Measurements from ENCODE around the gene CETN2.

The CETN2 gene
- total RNA-seq, result 6.3 to 16.7 (median 12.8) reads per million in 9 experiments

DNA sequence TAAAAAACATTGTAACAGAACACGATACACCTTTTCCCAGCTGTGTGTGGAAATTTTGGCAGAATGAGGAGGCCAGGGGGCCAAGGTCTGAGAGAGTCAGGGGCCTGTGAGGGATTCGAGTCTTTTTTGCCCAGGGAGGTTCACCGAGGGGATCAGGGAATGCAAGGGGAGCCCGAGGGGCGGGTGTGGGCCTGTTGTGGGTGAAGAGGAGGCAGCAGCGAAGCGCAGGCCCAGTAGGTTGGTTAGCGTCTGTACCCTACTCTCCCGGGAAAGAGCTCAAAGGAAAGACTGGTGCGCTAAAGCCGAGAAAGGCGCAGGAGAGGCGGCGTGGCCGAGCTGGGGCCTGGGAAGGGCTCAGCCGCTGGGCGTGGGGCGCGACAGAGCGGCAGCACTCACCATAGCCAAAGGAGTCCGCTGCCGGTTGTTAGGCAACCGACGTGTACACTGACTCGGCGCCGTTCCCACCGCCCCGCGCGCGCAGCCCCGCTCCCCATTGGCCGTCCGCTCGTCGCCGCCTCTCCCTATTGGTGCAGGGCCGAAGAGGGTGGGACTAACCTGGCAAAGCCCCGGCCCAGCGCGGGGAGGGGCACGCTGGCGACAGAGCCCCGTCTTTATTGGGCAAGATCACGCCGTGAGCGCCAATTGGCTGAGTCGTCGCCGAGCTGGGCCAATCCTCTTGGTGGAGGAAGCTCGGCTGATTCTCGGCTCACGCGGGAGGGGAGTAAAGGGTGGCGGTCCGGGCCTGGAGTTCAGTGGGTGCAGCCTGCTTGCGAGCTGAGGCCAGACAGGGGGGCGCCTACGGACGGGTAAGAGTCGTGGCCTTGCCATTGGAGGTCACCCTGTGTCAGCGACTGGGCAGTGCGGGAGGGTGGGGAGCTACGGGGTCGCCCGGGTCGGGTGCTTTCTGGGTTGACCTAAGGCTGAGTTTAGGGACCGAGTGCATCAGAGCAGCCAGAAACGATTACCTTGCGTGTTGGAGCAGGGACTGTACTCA, at the start of gene CETN2, which contains the start of gene NSDHL:
CETN2 (minus strand) TSS at position 446 of the 994 bp plus-strand sequence; CDS start at position 399, 47 bp downstream.
NSDHL (plus strand) TSS at position 752 of the 994 bp plus-strand sequence. CDS start 15,262 bp downstream, outside the sequence.
- Mint-ChIP-seq H3K36me3 (ENCODE audit: insufficient read depth) (peaks cover 7% of the 10 kb centered on the region), H3K4me1 (ENCODE audit: low read depth in 2 of 2) (peaks cover 12 to 21% of the 10 kb centered on the region in 2 donors), H3K27me3 (no peaks in the 10 kb centered on the region), H3K27ac (peak within 1 kb of the TSS; percentile 97 to 98), H3K9me3 (no peaks in the 10 kb centered on the region), H3K4me3 (peak within 1 kb of the TSS; percentile 90)
- DNase-seq (peak; percentile 91), ATAC-seq (replicated peaks) (peak; percentile 94)

DNA sequence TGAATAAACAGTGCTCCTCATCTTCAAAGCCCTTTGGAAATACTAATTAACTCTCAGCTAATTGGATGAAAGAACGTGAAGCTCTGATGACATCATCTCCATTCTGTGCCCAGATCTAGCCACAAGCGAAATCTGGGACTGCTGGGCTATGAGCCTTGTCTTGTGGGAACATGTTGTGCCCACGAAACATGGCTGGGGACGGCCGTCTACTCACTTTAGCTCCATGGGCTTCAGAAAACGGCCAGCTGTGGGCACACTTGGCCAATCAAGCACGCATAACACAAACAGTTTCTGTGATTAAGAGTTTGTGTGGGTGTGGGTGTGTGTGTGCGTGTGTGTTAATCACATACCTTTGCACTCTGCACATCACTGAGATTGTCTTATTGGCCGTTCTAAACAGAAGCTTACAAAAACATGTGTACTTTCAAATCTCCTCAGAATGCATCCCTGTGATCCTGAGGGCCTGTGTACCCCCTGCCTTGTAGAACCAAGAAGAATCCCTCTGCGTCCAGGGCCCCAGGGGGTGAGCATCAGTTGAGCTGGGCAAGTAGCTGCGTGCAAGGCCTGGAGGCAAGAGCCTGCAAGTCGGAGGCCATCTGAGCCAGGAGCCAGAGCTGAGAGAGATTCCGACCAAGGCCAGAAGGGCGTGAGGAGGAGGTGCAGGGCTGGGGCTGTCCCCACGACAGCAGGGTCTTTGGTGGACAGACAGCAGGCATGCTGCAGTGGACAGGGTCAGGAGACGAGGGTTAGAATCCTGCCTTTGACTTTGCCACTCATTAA, 48.6 kb upstream of the CETN2 start:
- H3K27ac Mint-ChIP-seq, result peak overlapping the region in 1 of 2 donors; percentile 66
- H3K4me1 Mint-ChIP-seq (ENCODE audit: low read depth in 2 of 2), result peaks cover 0 to 2% of the 10 kb centered on the region in 2 donors
- no peak for ATAC-seq (replicated peaks)

DNA sequence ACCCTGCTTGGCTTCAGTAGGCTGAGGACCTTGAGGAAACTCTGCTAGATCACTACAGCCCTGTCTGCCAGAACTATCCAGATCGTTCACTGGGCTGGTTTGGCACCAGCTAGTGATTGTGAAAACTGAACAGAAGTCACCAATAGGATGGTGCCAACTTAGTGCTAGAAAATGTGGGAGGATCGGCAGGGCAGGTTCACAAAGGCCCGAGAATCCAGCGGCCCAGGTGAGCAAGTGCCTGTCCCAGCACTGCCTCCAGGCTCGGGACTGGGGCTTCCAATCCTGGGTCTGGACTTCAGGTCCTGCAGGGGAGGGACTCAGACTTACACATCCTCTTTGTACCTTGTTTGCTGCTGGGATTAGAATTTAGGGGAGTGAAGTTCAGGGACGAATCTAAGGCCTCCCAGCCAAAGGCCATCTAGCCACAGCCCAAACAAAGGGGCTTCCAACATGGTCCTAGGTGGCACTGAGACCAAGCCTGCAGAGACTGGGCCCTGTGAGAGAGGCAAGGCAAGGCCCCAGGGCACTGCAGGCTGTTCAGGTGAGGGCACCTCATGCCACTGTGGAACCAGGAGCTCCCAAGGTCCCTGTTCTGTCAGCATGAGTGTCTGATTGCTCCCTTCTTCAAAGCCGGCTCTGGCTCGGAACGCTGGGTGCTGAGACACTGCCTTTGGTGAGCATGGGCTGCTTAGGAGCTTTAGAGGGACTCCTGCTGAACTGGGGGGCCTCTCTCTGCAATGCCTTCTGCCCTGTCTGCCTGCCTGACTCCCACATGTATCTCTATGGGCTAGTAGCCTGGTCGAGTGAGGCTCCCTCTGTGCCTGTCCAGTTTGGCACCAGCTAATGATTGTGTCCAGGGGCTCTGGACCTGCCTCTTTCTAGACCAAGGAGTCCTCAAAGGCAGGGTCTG, 46.6 kb upstream of the CETN2 start:
- Mint-ChIP-seq H3K4me1 (ENCODE audit: low read depth in 2 of 2) (peaks cover 5 to 8% of the 10 kb centered on the region in 2 donors), H3K36me3 (ENCODE audit: insufficient read depth) (no peaks in the 10 kb centered on the region), H3K27ac (no peak overlapping the region), H3K4me3 (no peak overlapping the region), H3K9me3 (no peaks in the 10 kb centered on the region), H3K27me3 (peaks cover 0 to 14% of the 10 kb centered on the region in 2 donors)
- no peak for DNase-seq
- ATAC-seq (replicated peaks), result no peak

More for the DNA sequence above, 48.6 kb upstream of the CETN2 start:
- DNase-seq, result no peak
- Mint-ChIP-seq H3K27me3 (peaks cover 0 to 18% of the 10 kb centered on the region in 2 donors), H3K4me3 (no peak overlapping the region), H3K36me3 (ENCODE audit: insufficient read depth) (no peaks in the 10 kb centered on the region), H3K9me3 (no peaks in the 10 kb centered on the region)

DNA sequence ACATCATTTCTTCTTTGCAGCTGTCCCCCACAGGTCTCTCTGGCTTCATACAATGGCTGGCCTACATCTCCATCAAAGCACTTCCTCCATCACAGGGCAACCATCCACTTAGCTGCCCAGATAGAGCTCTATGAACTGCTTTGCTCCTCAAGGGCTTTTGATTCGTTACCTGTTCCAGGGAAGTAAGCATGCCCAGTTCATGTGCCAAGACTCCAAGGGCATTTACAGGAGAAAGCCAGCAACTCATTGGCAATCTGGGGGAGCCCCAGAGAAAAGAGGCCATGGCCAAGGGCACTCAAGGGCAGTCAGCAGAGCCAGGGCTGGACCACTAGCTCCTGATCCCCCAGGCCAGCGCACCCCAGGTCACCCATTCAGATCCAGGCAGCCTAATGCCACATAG, 42.8 kb upstream of the CETN2 start:
- Mint-ChIP-seq H3K27ac (peak overlapping the region in 1 of 2 donors; percentile 88), H3K36me3 (ENCODE audit: insufficient read depth) (peaks cover 11% of the 10 kb centered on the region), H3K4me3 (no peak overlapping the region), H3K9me3 (no peaks in the 10 kb centered on the region), H3K4me1 (ENCODE audit: low read depth in 2 of 2) (peaks cover 12 to 17% of the 10 kb centered on the region in 2 donors), H3K27me3 (peaks cover 0 to 12% of the 10 kb centered on the region in 2 donors)
- ATAC-seq (replicated peaks) (no peak), DNase-seq (no peak)

DNA sequence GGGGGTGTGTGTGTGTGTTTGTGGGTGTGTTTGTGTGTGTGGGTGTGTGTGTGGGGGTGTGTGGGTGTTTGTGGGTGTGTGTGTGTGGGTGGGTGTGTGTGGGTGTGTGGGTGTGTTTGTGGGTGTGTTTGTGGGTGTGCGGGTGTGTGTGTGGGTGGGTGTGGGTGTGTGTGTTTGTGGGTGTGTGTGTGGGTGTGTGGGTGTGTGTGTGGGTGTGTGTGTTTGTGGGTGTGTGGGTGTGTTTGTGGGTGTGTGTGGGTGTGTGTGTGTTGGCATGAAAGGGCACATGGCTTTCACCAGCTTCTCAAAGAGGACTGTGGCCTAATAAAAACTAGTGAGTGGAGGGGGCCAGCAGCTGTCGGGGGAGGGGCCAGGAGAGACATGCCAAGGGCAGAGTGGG, 42.0 kb upstream of the CETN2 start:
- H3K4me3 Mint-ChIP-seq, result no peak overlapping the region
- H3K27me3 Mint-ChIP-seq, result peaks cover 0 to 4% of the 10 kb centered on the region in 2 donors
- peaks cover 12 to 17% of the 10 kb centered on the region in 2 donors for H3K4me1 Mint-ChIP-seq (ENCODE audit: low read depth in 2 of 2)
- H3K36me3 Mint-ChIP-seq (ENCODE audit: insufficient read depth), result peaks cover 16% of the 10 kb centered on the region
- H3K9me3 Mint-ChIP-seq, result no peaks in the 10 kb centered on the region
- no peak for DNase-seq
- ATAC-seq (replicated peaks), result no peak
- H3K27ac Mint-ChIP-seq, result peak overlapping the region in 1 of 2 donors; percentile 54

DNA sequence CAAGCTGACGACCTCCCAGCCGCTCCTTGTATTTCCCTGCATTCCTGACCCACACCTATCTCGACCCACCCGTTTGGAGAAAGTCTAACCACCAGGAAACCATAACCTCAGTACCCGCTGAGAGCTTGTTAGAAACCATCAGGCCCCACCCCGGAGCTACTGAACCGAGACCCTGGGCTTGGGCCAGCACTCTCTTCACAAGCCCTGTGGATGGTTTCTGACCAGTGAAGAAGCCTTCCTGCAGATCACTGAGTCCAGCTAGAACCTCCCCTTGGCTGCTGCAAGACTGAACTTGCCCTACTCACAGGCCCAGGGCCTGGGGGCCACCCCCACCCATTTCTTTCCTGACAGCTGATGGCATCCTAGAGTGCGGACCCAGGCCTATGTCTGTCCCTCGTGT, 40.7 kb upstream of the CETN2 start:
- H3K36me3 Mint-ChIP-seq (ENCODE audit: insufficient read depth), result peaks cover 17% of the 10 kb centered on the region
- DNase-seq, result no peak
- H3K4me1 Mint-ChIP-seq (ENCODE audit: low read depth in 2 of 2), result peaks cover 12 to 17% of the 10 kb centered on the region in 2 donors
- H3K27ac Mint-ChIP-seq, result peak overlapping the region in 1 of 2 donors; percentile 42
- no peaks in the 10 kb centered on the region for H3K27me3 Mint-ChIP-seq
- ATAC-seq (replicated peaks), result no peak
- H3K9me3 Mint-ChIP-seq, result no peaks in the 10 kb centered on the region
- H3K4me3 Mint-ChIP-seq, result no peak overlapping the region

DNA sequence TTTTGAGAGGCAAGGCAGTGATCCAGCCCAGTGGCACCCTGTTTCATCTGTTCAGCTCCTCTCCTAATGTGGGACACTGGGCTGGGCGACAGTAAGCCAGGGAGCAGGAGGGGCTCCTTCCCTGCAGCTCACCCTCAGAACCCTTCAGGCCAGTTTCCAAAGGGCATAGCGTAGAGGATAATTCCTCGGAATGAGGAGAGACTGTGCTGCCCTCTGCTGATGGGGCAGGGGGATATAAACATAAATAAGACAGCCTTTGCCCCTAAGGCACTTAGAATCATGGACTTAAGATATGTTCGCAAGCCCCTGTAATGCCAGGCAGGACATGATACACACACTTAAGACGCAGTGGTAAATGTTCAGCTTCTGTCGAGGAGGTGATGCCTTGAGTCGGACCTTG, 39.4 kb upstream of the CETN2 start:
- H3K27ac Mint-ChIP-seq, result no peak overlapping the region
- ATAC-seq (replicated peaks), result no peak
- H3K27me3 Mint-ChIP-seq, result no peaks in the 10 kb centered on the region

DNA sequence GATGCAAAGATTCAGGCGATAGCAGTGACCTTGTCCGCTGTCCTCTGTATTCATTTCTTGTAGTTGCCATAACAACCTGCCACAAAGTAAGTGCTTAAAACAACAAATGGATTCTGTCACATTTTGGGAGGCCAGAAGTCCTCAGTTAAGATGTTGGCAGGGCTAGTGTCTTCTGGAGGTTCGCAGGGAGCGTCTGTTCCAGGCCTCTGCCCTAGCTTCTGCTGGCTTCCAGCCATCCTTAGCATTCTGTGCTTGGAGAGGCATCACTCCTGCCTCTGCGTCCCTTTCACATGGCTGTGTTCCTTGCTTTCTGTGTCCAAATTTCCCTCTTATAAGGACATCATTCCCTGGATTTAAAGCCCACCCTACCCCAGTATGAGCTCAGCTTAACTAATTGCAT, 35.8 kb upstream of the CETN2 start:
- no peaks in the 10 kb centered on the region for H3K27me3 Mint-ChIP-seq
- no peak overlapping the region for H3K4me3 Mint-ChIP-seq
- H3K9me3 Mint-ChIP-seq, result no peaks in the 10 kb centered on the region
- DNase-seq (no peak), ATAC-seq (replicated peaks) (no peak)
- H3K36me3 Mint-ChIP-seq (ENCODE audit: insufficient read depth), result peaks cover 44% of the 10 kb centered on the region
- no peak overlapping the region for H3K27ac Mint-ChIP-seq
- peaks cover 0 to under 1% of the 10 kb centered on the region in 2 donors for H3K4me1 Mint-ChIP-seq (ENCODE audit: low read depth in 2 of 2)

More for the DNA sequence above, 39.4 kb upstream of the CETN2 start:
- Mint-ChIP-seq H3K4me3 (no peak overlapping the region), H3K36me3 (ENCODE audit: insufficient read depth) (peaks cover 23% of the 10 kb centered on the region), H3K4me1 (ENCODE audit: low read depth in 2 of 2) (peaks cover 12 to 15% of the 10 kb centered on the region in 2 donors), H3K9me3 (no peaks in the 10 kb centered on the region)
- DNase-seq, result no peak

DNA sequence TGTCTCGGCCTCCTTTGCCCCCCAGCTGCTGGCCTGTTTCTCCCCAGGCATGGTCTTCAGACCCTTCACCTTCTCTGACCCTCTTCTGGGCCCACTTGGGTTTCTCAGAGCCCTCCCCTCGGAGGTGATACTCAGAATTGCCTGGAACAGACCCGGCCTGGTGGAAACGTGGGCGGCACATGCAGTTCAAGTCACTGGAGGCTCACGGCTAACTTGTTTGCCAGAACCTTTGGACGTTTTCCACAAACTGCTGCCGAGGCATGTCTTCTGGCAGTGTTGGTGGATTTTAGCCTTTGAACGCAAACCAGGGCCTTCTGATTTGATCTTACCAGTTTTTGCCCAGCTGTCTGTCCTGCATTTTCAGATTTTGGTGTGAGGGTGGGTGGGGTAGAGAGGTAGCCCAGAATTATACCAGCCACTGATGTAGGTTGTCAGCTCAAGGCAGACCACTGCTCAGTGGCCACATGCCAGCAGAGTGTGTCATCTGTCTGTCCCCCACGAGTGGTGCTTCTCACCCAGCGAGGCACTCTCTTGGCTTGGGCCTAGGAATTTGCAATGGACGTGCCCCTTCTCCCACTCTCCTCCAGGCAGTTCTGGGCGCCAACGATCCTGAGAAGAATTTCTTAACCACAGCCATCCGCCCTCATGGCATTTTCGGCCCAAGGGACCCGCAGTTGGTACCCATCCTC, 34.8 kb upstream of the CETN2 start:
- DNase-seq (no peak), ATAC-seq (replicated peaks) (no peak)
- Mint-ChIP-seq H3K4me1 (ENCODE audit: low read depth in 2 of 2) (no peaks in the 10 kb centered on the region), H3K36me3 (ENCODE audit: insufficient read depth) (peaks cover 49% of the 10 kb centered on the region), H3K27me3 (no peaks in the 10 kb centered on the region), H3K9me3 (no peaks in the 10 kb centered on the region), H3K27ac (no peak overlapping the region), H3K4me3 (no peak overlapping the region)

DNA sequence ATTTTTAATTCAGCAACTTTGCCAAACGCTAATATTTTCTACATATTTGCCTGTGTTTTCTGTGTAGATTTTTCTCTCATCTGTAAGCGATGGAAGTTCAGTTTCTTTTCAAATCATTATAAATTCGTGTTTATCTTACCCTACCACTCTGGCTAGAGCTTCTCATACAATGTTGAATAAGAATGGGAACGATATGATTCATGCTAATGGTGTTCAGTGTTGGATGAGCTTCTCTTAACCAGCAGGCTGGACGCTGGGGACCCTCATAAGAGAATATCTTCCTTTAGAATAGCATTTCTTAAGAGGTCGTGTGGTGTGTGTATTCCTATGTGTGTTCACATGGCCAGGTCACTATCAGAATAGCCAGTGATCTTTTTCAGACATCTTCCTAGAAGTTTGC, 31.3 kb upstream of the CETN2 start:
- no peak for ATAC-seq (replicated peaks)
- Mint-ChIP-seq H3K4me3 (no peak overlapping the region), H3K36me3 (ENCODE audit: insufficient read depth) (peaks cover 33% of the 10 kb centered on the region), H3K9me3 (no peaks in the 10 kb centered on the region), H3K27me3 (no peaks in the 10 kb centered on the region), H3K4me1 (ENCODE audit: low read depth in 2 of 2) (no peaks in the 10 kb centered on the region), H3K27ac (no peak overlapping the region)
- no peak for DNase-seq

DNA sequence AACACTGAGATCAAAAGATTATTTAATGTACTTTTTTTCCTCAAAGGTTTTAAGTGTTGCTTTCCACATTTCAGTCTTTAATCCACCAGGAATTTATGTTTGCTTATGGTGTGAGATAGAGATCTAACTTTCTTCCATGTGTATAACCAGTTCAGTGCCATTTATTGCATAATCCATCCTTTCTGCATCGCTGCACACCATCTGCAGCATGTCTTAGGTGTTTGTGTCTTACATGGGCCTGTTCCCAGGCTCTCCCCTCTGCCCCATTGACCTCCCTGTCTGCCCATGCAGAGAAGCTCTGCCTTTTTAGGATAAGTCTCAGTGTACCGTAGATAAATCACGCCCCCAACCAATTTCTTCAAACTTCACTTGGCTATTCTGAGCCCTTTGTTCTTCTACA, 30.6 kb upstream of the CETN2 start:
- Mint-ChIP-seq H3K36me3 (ENCODE audit: insufficient read depth) (peaks cover 30% of the 10 kb centered on the region), H3K27ac (peak overlapping the region in 1 of 2 donors; percentile 60), H3K4me3 (no peak overlapping the region), H3K27me3 (no peaks in the 10 kb centered on the region), H3K4me1 (ENCODE audit: low read depth in 2 of 2) (no peaks in the 10 kb centered on the region), H3K9me3 (no peaks in the 10 kb centered on the region)
- ATAC-seq (replicated peaks) (no peak), DNase-seq (no peak)

DNA sequence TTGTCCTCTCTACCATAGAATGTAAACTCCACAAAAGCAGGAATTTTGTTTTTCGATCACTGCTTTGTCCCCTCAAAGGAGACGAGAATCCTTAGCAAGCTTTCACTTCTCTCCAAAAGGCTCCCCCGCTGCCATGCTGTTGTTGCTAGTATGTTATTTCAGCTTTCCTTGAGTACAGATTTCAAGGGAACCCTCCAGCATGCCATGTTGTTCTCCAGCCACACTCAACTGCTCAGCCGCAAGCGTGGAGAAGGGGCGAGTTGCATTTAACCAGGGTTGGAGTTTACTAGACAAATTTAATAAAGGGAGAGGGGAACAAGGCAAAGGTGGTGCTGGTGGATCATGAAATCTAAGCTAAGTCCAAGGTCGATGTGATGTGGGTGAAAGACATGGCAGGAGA, 23.4 kb upstream of the CETN2 start:
- H3K4me3 Mint-ChIP-seq, result no peak overlapping the region
- H3K9me3 Mint-ChIP-seq, result no peaks in the 10 kb centered on the region
- DNase-seq, result no peak
- peaks cover 16% of the 10 kb centered on the region for H3K36me3 Mint-ChIP-seq (ENCODE audit: insufficient read depth)
- H3K4me1 Mint-ChIP-seq (ENCODE audit: low read depth in 2 of 2), result peaks cover 0 to 3% of the 10 kb centered on the region in 2 donors
- no peak for ATAC-seq (replicated peaks)
- H3K27ac Mint-ChIP-seq, result no peak overlapping the region
- no peaks in the 10 kb centered on the region for H3K27me3 Mint-ChIP-seq

Measured in effector memory CD8-positive, alpha-beta T cell (primary cell).